Measurements from ENCODE around the gene VNN1.

DNA sequence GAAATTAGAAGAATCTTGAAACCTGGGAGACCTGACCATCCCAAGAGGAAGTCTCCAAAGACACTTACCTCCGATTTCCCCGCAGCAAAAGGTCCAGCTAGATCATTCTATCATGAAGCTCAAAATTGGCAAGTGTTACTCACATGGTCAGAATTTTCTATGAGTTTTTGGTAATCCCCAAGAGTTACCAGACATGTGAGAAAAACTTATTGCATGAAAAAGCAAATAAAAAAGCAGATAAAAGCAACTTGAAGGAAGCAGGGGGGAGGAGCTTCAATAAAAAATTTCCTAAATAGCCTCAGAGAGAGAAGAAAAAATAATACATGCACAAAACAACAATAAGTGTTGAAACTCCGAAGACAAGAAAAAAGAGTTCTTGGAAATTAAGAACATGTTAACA lies 27.3 kb downstream of the VNN1 start:
- TF ChIP-seq ZNF211 (tag by site-specific recombination; IDR thresholded peaks at IDR 0.05; ENCODE audit: low read depth) (no peak), ZFP37 (tag by site-specific recombination; IDR thresholded peaks at IDR 0.05) (no peak), ZNF121 (tag by site-specific recombination; IDR thresholded peaks at IDR 0.05) (no peak), ZNF510 (tag by site-specific recombination; IDR thresholded peaks at IDR 0.05; ENCODE audit: insufficient replicate concordance) (no peak), KLF7 (tag by site-specific recombination; IDR thresholded peaks at IDR 0.05; ENCODE audit: borderline replicate concordance) (no peak), ZNF274 (IDR thresholded peaks at IDR 0.05; ENCODE audit: low read length) (no peak), ZNF274 (tag by site-specific recombination; IDR thresholded peaks at IDR 0.05; ENCODE audit: borderline replicate concordance) (no peak), ZNF549 (tag by site-specific recombination; IDR thresholded peaks at IDR 0.05) (no peak), ZNF157 (tag by site-specific recombination; IDR thresholded peaks at IDR 0.05) (no peak)
- TF ChIP-seq, protein P1, sequence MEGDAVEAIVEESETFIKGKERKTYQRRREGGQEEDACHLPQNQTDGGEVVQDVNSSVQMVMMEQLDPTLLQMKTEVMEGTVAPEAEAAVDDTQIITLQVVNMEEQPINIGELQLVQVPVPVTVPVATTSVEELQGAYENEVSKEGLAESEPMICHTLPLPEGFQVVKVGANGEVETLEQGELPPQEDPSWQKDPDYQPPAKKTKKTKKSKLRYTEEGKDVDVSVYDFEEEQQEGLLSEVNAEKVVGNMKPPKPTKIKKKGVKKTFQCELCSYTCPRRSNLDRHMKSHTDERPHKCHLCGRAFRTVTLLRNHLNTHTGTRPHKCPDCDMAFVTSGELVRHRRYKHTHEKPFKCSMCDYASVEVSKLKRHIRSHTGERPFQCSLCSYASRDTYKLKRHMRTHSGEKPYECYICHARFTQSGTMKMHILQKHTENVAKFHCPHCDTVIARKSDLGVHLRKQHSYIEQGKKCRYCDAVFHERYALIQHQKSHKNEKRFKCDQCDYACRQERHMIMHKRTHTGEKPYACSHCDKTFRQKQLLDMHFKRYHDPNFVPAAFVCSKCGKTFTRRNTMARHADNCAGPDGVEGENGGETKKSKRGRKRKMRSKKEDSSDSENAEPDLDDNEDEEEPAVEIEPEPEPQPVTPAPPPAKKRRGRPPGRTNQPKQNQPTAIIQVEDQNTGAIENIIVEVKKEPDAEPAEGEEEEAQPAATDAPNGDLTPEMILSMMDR (tag by site-specific recombination; IDR thresholded peaks at IDR 0.05) = no peak

Measured in HEK293 (cell line).